Adrenal gland (tissue), 12 donors: ENCODE measurements around the gene IGIP. TPM values are rescaled to one million over a fixed set of nuclear protein-coding genes. Genes with fewer than 3 reads are reported as not detected.

Source experiments
- DNase-seq, 7 donors: peaks; one replicate each; pipeline ENCODE4 v3.0.0-alpha.2; 2019 to 2020
- H3K27ac ChIP-seq, 5 donors: fragments of 200-600 bp; sonication (generic) in 4 of 5; 1 replicate in 3 of 5; 2 replicates in 2 of 5; pipeline versions ENCODE4 v1.5.1 to v1.8.0; 2016 to 2020; ENCODE audit warnings: mild to moderate bottlenecking in 1 of 5
- H3K27me3 ChIP-seq: fragments of 200-600 bp; 2 replicates; pipeline ENCODE4 v1.8.0; 2021
- H3K36me3 ChIP-seq, 2 donors: fragments of 200-600 bp; replicated peaks in 1 of 2; 1 replicate in 1 of 2; 2 replicates in 1 of 2; pipeline versions ENCODE4 v1.5.1 to v1.8.0; 2018 to 2022
- H3K4me1 ChIP-seq, 2 donors: fragments of 200-600 bp; replicated peaks in 1 of 2; 1 replicate in 1 of 2; 2 replicates in 1 of 2; pipeline versions ENCODE4 v1.5.1 to v1.8.0; 2018 to 2021
- H3K4me3 ChIP-seq, 4 donors: fragments of 200-600 bp; sonication (generic) in 3 of 4; one replicate each; pipeline ENCODE4 v1.5.1; 2016 to 2018
- H3K9me3 ChIP-seq, 3 donors: fragments of 200-600 bp; sonication (generic) in 1 of 3; replicated peaks in 1 of 3; 1 replicate in 2 of 3; 2 replicates in 1 of 3; pipeline versions ENCODE4 v1.5.1 to v1.8.0; 2016 to 2021
- POLR2A ChIP-seq, 2 donors: fragments of 450-650 bp; IDR thresholded peaks; one replicate each; pipeline ENCODE4 v1.6.1; 2017; ENCODE audit warnings: antibody characterized with exemption in 2 of 2, mild to moderate bottlenecking in 2 of 2, moderate library complexity in 1 of 2
- WGBS, 4 donors: extraction: QIAGEN DNeasy Blood & Tissue Kit in 2 of 4; methylation state at CpG; one replicate each; pipeline versions ENCODE4 v1.1.5 to v1.1.7; 2013 to 2017; 5-methylcytosine and 5-hydroxymethylcytosine counted together
- intact Hi-C, 2 donors: fragments of 100-400 bp; cut with DNase I; formaldehyde crosslinking; loops; one replicate each; pipeline versions ENCODE4 v1.14.1 to v1.15.0; 2022 to 2023
- polyA plus RNA-seq, 3 donors: library from polyadenylated mRNA; stranded (reverse); fragments of 200-250 nt in 2 of 3; fragments of 350-450 nt in 1 of 3; fragmentation: Illumina TruSeq in 1 of 3; extraction: RNeasy Lipid Tissue Mini Kit (QIAGEN cat#74804) in 1 of 3; gene quantifications; one replicate each; pipeline ENCODE4 v1.2.3, GENCODE V29; 2013 to 2014
- total RNA-seq, 9 donors: library from RNA; depleted of rRNA in 4 of 9; stranded (reverse); fragments of >200 nt in 4 of 9; fragments of 120-200 nt in 1 of 9; fragmentation: NEBNext Ultra II Directional in 1 of 9; extraction: Animal tissue kit (Norgen Biotek cat#: 25700) in 1 of 9; gene quantifications; one replicate each; pipeline versions ENCODE4 v1.1.0 to v1.2.4, GENCODE V29; 2013 to 2023
- TF ChIP-seq, protein P1 (sequence below), 6 experiments: fragments of 450-650 bp in 4 of 6; fragments of 200-600 bp in 2 of 6; sonication (generic) in 1 of 6; IDR thresholded peaks; 1 replicate in 5 of 6; 2 replicates in 1 of 6; pipeline versions ENCODE4 v1.5.1 to v1.8.0; 2016 to 2021; ENCODE audit warnings: antibody characterized with exemption in 6 of 6, mild to moderate bottlenecking in 2 of 6, moderate library complexity in 1 of 6
- donor health status: healthy with polysubstance abuse.
- donor health status: Bipolar disorder and iron deficiency.
- donor health status: DM: yes; HTN: yes; CAD: no.
- donor health status: DM: no; HTN: no; CAD: no.
- donor health status: DM: no; HTN: no; CAD: no.
- donor health status: DM: yes; HTN: yes; CAD: no.

IGIP gene
- total and polyA plus RNA-seq, 12 donors: 5.6 to 25.9 (median 12.0) TPM

- H3K9me3 ChIP-seq: no peaks in the 10 kb centered on the region
- TF ChIP-seq, protein P1, sequence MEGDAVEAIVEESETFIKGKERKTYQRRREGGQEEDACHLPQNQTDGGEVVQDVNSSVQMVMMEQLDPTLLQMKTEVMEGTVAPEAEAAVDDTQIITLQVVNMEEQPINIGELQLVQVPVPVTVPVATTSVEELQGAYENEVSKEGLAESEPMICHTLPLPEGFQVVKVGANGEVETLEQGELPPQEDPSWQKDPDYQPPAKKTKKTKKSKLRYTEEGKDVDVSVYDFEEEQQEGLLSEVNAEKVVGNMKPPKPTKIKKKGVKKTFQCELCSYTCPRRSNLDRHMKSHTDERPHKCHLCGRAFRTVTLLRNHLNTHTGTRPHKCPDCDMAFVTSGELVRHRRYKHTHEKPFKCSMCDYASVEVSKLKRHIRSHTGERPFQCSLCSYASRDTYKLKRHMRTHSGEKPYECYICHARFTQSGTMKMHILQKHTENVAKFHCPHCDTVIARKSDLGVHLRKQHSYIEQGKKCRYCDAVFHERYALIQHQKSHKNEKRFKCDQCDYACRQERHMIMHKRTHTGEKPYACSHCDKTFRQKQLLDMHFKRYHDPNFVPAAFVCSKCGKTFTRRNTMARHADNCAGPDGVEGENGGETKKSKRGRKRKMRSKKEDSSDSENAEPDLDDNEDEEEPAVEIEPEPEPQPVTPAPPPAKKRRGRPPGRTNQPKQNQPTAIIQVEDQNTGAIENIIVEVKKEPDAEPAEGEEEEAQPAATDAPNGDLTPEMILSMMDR (IDR thresholded peaks at IDR 0.05): peak in 4 of 6 experiments; percentile 21 to 33 (median 27)
- no peak for TF ChIP-seq POLR2A (IDR thresholded peaks at IDR 0.05)
- no peaks in the 10 kb centered on the region for H3K27me3 ChIP-seq
- H3K4me3 ChIP-seq: no peak overlapping the region
- peak in 1 of 7 donors; percentile 20 for DNase-seq
- H3K4me1 ChIP-seq: peaks cover 13 to 16% of the 10 kb centered on the region in 2 donors
- no peak overlapping the region for H3K27ac ChIP-seq
- 90 to 100% (median 98%) methylated on average over 1 of the region's 1 CpG for WGBS, 4 donors
- intact Hi-C loops: loop anchor here in 1 of 2 donors (5.0 kb wide), 2 partner anchors 68 to 188 kb away; no protein-coding TSS in a partner anchor
- no peaks in the 10 kb centered on the region for H3K36me3 ChIP-seq
These were observed 43.7 kb downstream of the IGIP start for GRCh38 chr5:140169410-140169809.

- intact Hi-C loops: no loop called here
- no peak for DNase-seq
- H3K4me3 ChIP-seq: no peak overlapping the region
- 42 to 79% (median 65%) methylated on average over 2 of the region's 2 CpGs for WGBS, 4 donors
- TF ChIP-seq, protein P1 (IDR thresholded peaks at IDR 0.05): no peak
- TF ChIP-seq POLR2A (IDR thresholded peaks at IDR 0.05): no peak
- no peak overlapping the region for H3K27ac ChIP-seq
- H3K27me3 ChIP-seq: no peaks in the 10 kb centered on the region
- H3K36me3 ChIP-seq: no peaks in the 10 kb centered on the region
- no peaks in the 10 kb centered on the region for H3K9me3 ChIP-seq
- H3K4me1 ChIP-seq: peaks cover 14 to 16% of the 10 kb centered on the region in 2 donors
These were observed 46.7 kb downstream of the IGIP start for GRCh38 chr5:140172483-140172882.

DNA sequence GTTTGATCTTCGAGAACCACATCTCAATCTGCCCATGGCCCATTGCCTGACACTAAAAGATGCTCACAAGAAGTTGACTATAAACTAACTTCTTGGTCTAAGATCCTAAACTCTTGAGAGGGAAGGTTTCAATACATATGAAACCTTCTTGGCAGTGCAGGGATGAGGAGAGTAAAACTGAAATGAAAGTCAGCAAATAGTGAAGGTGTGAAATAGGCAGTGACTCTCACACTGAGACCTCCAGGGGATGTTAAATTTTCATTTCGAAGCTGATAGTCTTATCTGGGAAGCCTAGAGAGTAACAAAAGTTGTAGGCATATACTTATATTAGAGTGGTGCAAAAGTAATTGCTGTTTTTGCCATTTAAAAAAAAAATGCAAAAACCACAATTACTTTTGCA lies 48.3 kb downstream of the IGIP start:
- DNase-seq: no peak
- H3K27me3 ChIP-seq: no peaks in the 10 kb centered on the region
- WGBS, 4 donors: 91 to 96% (median 94%) methylated on average over 2 of the region's 2 CpGs
- intact Hi-C loops: no loop called here
- H3K36me3 ChIP-seq: no peaks in the 10 kb centered on the region
- no peak for TF ChIP-seq POLR2A (IDR thresholded peaks at IDR 0.05)
- TF ChIP-seq, protein P1 (IDR thresholded peaks at IDR 0.05): no peak
- H3K27ac ChIP-seq: peak overlapping the region in 1 of 5 donors; percentile 98
- H3K9me3 ChIP-seq: no peaks in the 10 kb centered on the region
- no peak overlapping the region for H3K4me3 ChIP-seq
- peaks cover 16 to 31% of the 10 kb centered on the region in 2 donors for H3K4me1 ChIP-seq

DNA sequence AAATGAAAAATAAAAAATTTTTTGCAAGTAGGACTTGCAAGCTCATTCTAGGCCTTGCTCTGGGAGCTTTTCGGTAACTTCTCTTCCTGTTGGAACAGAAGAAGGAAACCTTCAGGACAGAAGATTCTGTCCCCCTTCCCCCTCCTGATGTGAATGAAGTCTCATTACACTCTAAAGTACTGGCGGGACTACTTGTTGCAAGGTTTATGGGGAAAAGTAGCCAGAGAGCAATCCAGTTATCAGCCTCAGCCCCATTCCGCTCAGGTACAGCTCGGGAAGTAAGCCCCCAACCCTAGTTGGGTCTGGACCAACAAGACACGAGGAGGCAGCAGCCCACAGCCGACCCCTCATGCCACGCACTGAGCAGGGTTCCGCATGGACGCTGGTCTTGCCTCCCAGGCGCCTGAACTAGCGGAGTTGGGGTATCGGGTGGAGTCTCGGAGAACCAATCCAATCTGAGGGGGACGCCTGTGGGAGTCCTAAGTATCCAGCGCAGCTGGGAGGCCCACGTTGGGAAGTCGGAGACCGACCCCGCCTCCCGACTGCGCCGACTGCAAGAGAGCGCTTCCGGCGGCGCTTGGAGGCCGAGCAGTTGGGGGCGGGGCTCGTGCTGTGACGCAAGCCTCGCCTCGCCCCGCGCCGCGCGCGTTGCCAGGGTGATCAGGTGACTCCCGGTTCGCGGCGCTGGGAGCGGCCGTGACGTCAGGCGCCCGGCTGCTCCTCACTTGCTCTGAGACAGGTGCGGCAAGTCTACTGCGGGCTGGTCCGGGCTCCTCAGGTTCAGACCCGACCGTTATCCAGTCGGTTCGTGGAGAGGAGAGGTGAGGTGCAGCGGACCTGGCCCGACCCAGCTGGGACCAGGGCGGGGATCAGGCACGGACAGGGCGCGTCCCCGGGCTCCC lies 49.0 kb downstream of the IGIP start, which contains the start of gene CYSTM1:
CYSTM1 (plus strand) TSS at position 724 of the 902 bp plus-strand sequence. CDS start 19,278 bp downstream, outside the sequence.
- Histone ChIP-seq H3K27ac (peak within 1 kb of the TSS; percentile 90 to 99 (median 97)), H3K4me1 (peaks cover 18 to 36% of the 10 kb centered on the region in 2 donors), H3K36me3 (no peaks in the 10 kb centered on the region), H3K27me3 (no peaks in the 10 kb centered on the region), H3K4me3 (peak within 1 kb of the TSS; percentile 62 to 96 (median 79)), H3K9me3 (no peaks in the 10 kb centered on the region)
- 1 to 9% (median 4%) methylated on average over 11 to 61 of the region's 61 CpGs for WGBS, 4 donors
- DNase-seq: peak; percentile 95 to 98 (median 98)
- peak; percentile 52 to 93 for TF ChIP-seq POLR2A (IDR thresholded peaks at IDR 0.05)
- TF ChIP-seq, protein P1 (IDR thresholded peaks at IDR 0.05): no peak
- intact Hi-C loops: loop anchor here in 1 of 2 donors (5.0 kb wide), 1 partner anchor 68 kb away; no protein-coding TSS in a partner anchor
